Right forelimb (tissue), 1 donor: ENCODE results near the gene LCK.
"Not testable (repeated sequence)": the region's sequence is repeated elsewhere in the genome, so short reads cannot be mapped to it uniquely, and the experiment has no call there.

Experiments
- DNase-seq: peaks from one replicate; pipeline ENCODE4 v3.0.0-alpha.2; 2018

The LCK gene

DNA sequence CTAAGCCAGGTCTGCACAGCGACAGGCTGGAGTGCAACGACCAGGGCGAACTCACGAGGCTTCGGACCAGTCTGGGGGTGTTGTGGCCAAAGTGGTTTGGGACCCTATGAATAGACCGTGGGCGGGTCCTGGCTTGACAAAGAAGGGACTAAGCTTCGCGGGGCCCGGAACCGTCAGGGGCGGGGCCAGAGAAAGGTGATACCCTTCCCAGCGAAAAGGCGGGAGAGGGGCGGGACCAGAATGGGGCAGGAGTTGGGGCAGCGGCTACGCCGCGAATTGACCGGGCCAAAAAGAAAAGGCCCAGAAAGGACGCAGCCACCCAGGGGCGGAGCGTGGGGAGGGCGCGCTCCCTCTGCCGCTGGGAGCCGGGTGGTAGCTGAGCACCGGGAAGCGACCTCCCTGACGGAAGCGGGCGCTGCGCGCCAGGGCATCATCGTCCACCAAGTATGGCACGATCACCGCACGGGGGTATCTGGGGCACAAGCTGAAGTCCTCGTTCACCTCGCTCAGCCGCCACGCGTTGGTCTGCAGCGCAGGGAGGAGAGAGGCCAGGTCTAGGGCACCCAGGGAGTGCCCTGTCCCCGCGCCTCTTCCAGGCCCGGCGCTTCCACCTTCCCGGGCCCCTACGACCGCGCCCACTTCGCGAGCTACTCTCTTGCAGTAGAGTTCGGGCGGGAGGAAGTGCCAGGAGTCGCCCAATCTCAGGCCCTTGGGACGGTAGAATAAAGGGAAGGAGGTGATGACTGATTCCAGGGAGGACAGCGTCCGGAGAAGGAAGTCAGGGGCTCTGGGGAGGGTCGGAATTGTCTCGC is 10.7 kb upstream of the LCK start:
- DNase-seq: peak; percentile 81

DNA sequence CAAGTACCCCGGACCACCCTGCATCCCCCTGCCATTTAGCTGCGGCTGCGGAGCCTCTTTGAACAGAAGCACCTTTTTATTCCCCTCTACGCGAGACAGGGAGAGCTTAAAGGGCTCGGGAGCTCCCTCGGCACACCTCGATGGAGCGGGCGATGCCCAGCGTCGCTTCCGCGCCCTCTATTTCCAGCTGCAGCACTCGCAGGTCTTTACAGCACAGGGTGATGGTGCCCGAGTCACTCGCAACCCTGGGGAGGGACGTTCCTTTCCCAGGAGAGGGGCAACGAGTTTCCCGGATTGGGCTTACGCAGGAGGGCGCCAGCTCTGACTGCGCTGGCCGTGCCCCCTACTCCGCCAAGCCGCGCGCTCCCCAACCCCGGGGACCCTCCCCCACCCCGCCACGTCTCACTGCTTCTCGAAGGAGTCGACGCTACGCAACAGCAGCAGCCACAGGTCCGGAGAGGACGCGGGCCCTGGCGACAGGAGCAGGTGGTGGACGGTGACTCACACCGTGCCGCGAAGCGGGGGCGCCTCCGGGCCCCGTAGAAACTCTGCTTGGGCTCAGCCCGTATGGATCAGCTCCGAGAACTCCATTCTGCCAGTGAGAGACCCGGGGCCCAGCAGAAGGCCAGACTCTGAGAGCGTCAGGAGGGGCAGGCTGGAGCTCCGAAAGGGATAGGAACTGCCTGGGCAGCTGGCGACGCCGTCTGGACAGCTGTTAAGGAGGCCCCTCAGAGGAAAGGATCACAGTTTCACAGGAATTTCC is 9.9 kb upstream of the LCK start:
- peak; percentile 77 for DNase-seq

DNA sequence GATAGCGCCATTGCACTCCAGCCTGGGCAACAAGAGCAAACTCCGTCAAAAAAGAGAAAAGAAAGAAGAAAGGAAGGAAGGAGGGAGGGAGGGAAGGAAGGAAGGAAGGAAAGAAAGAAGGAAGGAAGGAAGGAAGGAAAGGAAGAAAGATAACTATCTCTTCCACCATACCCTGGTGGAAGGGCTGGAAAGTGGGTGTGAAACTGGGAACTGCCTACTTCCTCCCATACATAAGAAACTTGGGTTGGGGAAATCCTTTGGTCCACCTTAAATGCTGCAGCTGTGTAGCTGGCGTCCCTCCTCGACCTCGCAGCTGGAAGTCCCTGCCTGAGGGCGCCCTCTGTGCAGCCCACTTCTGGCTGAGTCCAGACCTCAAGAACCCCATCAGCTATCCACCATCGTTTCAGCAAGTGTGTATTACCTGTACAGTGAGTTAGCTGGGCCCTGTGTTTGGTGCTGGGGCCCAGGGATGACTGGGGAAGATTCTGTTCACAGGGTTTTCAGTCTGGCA is 8.7 kb upstream of the LCK start:
- DNase-seq: no peak

GRCh38 chr1:32246888-32247273 is 4.2 kb upstream of the LCK start, which contains the start of gene FAM167B:
TSS of gene FAM167B (plus strand) at chr1:32247222. CDS start at chr1:32247422, 200 bp downstream.
- no peak for DNase-seq

DNA sequence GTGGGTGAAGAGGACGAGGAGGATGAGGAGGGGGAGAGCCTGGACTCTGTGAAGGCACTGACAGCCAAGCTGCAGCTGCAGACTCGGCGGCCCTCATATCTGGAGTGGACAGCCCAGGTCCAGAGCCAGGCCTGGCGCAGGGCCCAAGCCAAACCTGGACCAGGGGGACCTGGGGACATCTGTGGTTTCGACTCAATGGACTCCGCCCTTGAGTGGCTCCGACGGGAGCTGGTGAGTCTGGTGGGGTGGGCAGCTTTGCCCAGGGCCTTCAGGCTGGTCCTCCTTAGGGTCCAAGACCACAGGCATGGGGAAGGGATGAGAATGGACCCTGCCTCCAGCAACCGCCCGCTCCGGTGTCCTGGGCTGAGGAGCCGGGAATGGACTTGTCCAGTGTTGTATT is 3.6 kb upstream of the LCK start:
- no peak for DNase-seq

DNA sequence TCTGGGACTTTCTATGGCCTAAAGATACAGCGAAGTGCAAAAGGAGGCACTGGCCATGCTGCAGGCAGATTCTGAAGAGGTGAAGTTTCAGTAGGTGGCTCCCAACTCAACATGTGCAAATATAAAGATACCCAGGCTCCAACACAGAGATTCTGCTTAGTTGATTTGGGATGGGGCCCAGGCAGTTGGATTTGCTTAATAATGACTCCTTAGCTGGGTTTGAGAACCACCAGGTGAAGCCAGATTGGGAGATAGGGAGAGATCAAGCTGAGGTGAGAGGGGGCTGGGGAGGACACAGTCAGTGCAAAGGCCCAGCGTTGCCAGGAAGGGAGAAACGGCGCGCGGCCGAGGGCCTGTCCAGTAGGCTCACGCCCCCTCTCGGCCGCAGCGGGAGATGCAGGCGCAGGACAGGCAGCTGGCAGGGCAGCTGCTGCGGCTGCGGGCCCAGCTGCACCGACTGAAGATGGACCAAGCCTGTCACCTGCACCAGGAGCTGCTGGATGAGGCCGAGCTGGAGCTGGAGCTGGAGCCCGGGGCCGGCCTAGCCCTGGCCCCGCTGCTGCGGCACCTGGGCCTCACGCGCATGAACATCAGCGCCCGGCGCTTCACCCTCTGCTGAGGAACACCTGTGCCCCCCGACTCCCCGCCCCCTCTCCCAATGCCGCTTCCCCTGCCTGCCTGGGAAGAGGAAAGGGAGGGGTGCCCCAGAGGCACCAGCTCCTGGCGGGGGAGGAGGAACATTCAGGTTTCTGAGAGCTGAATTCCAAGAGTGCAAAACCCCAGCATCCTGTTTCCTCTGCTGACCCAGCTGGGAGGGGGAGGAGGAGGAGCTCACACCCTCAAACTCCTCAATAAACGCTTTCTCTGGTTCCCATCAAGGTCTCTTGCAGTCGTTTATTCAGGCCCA is 2.8 kb upstream of the LCK start:
- peak; percentile 79 for DNase-seq

DNA sequence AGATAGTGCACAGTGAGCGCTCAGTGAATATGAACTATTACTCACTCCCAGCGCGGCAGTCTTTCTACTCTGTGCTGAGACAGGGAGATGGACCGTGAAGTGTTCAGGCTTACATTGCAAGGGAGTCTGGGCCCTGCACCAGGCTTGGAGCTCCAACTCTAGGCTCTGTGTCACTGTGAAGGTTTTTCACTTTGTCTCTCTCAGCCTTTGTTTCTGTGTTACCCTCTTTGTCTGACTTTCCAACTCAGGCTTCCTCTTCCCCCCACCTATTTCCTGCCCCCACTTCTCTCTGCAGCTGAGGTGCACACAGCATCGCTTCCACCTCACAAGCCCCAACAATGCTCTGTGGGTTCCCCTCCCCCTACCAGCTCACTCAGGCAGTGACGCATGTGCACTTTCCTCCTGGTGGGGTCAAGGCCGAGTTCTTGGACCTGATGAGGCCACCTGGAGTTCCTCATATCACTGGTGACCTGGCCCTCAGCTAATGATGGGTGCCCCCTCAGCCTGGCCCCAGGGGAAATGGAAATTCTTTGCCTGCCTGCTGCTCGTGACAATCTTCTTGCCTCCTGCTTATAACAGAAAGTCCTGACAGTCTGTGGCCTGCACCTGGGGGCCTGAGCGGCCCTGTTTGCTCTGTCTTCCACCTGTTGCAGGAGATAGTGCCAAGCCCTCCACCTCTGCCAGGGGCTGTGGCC is 1.1 kb upstream of the LCK start:
- peak; percentile 50 for DNase-seq

DNA sequence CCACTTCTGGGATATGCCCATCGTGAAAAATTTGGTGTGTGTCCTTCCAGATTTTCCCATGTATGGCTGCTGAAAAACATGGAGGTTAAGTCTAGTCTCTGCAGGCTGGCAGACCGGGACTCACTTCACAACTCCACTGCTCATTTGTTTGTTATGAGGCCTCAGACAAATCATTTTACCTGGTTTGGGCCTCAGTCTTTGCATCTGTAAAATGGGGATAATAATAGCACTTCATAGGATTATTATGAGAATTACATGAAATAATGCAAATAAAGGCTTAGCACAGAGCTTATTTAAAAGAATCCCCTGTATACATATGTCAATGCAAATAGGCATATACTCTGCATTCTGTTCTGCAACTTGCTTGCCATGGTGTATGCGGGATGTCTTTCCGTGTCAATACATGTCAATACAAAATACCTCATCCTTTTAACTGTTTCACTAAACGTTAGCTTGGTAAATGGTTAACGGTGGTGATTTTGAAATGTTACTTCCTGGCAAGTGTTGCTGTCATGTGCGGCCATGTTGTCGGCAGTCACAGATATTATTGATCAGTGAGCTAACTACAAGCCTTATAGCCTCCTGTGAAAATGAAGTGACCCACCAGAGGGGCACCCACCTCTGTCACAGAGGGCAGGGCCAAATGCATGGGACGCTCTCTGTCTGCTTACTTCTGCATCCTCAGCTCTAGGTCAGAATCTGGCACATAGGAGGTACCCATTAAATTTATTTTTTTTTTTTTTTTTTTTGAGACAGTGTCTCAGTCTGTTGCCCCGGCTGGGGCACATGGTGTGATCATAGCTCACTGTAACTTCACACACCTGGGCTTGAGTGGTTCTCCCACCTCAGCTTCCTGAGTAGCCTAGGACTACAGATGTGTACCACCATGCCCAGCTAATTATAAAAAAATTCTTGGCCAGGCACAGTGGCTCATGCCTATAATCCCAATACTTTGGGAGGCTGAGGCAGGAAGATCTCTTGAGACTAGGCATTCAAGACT is 4.3 kb downstream of the LCK start:
- DNase-seq: no peak

DNA sequence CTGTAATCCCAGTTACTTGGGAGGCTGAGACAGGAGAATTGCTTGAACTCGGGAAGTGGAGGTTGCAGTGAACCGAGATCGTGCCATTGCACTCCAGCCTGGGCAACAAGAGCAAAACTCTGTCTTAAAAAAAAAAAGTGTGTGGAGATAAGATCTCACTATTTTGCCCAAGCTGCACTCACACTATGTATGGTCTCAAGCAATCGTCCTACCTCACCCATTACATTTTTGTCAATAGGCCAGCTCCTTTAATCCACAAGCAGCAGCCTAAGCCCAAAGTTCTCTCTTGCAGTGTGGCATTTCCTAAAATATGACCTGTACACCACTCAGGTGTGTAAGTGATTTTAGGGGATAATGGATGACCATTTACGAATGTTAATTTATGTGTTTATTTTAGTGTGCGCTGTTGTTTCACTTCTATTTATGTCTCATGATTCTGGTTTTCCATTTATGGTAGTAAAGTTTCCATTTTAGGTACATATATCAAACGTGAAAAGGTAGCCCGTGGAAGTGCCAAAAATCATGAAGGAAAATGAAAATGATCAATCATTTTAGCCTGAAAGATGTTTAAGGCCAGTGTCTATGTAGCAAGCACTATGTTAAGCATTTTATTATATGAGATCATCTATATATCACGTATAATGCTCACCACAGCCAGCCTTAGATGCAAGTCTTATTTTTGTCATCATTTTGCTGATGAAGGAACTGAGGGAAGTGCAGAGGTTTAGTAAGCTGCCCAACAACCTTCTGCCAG is 5.6 kb downstream of the LCK start:
- no peak for DNase-seq

- DNase-seq: no peak
Observed at GRCh38 chr1:32257227-32257508, 6.1 kb downstream of the LCK start.

GRCh38 chr1:32263236-32263593 is 12.2 kb downstream of the LCK start:
- not testable (repeated sequence) for DNase-seq

GRCh38 chr1:32263744-32264143 is 12.7 kb downstream of the LCK start:
- no peak for DNase-seq

- no peak for DNase-seq
Observed at GRCh38 chr1:32265846-32266245, 14.8 kb downstream of the LCK start.

- no peak for DNase-seq
Observed at GRCh38 chr1:32266921-32267591, 16.0 kb downstream of the LCK start.

DNA sequence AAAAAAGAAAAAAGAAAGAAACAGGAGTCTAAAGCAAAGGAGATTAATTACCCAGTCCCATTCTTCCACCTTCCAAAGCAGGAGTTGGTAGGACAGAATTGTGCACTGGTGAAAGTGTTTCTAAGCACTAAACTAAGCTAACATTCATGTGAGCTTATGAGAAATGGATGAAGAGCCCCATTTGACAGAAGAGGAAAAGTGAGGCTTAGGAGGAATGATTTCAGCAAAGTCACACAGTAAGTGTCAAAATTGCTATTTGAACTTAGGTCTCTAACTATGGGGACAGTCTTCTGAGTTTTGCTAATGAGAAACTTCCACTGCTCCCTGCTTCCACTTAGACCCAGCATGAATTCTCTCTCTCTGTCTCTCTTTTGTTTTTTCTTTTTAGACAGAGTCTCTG is 18.7 kb downstream of the LCK start:
- DNase-seq: no peak

GRCh38 chr1:32272557-32273390 is 21.7 kb downstream of the LCK start:
- DNase-seq: no peak

DNA sequence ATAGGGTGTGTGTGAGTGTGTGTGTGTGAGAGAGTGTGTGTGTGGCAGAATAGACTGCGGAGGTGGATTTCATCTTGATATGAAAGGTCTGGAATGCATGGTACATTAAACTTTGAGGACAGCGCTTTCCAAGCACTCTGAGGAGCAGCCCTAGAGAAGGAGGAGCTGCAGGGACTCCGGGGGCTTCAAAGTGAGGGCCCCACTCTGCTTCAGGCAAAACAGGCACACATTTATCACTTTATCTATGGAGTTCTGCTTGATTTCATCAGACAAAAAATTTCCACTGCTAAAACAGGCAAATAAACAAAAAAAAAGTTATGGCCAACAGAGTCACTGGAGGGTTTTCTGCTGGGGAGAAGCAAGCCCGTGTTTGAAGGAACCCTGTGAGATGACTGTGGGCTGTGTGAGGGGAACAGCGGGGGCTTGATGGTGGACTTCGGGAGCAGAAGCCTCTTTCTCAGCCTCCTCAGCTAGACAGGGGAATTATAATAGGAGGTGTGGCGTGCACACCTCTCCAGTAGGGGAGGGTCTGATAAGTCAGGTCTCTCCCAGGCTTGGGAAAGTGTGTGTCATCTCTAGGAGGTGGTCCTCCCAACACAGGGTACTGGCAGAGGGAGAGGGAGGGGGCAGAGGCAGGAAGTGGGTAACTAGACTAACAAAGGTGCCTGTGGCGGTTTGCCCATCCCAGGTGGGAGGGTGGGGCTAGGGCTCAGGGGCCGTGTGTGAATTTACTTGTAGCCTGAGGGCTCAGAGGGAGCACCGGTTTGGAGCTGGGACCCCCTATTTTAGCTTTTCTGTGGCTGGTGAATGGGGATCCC is 22.5 kb downstream of the LCK start:
- no peak for DNase-seq
